H1 (cell line): ENCODE results near the gene RABL3. TPM values are rescaled to one million over a fixed set of nuclear protein-coding genes. Genes with fewer than 3 reads are reported as not detected.

ENCODE experiments used
- KDM4A ChIP-seq: IDR thresholded peaks from one replicate; pipeline ENCODE4 v1.7.1; 2012; ENCODE audit warnings: low read depth, mild to moderate bottlenecking, moderate library complexity, low read length, inconsistent platforms; ENCODE audit not compliant: severe bottlenecking
- polyA plus RNA-seq, 7 experiments: library from polyadenylated mRNA; depleted of rRNA in 3 of 7; stranded (reverse) in 5 of 7; unstranded in 2 of 7; fragments of >200 nt in 5 of 7; fragments of 200-250 nt in 2 of 7; gene quantifications; 1 replicate in 5 of 7; 2 replicates in 1 of 7; 4 replicates in 1 of 7; pipeline versions ENCODE4 v1.2.1 to v1.2.3, GENCODE V29; 2011 to 2013; ENCODE audit warnings: missing spikeins in 2 of 7, mixed read lengths in 2 of 7
- total RNA-seq: library from RNA; stranded (reverse); fragmentation: NEBNext Ultra II Directional; extraction: Animal tissue kit (Norgen Biotek cat#: 25700); gene quantifications from 2 replicates; pipeline ENCODE4 v1.2.1, GENCODE V29; 2021

The RABL3 gene
- total and polyA plus RNA-seq, 2 of the 8 experiments (the other 6 are each of a cell fraction or from before 2014, with no cell fraction given) = 4.4 to 19.2 TPM

GRCh38 chr3:120652896-120653545, 89.3 kb downstream of the RABL3 start (continued):
- no peak for TF ChIP-seq KDM4A
- TF ChIP-seq, all 59 proteins: peak for 0
